ENCODE measurements around the gene UGT1A5.

The UGT1A5 gene

DNA sequence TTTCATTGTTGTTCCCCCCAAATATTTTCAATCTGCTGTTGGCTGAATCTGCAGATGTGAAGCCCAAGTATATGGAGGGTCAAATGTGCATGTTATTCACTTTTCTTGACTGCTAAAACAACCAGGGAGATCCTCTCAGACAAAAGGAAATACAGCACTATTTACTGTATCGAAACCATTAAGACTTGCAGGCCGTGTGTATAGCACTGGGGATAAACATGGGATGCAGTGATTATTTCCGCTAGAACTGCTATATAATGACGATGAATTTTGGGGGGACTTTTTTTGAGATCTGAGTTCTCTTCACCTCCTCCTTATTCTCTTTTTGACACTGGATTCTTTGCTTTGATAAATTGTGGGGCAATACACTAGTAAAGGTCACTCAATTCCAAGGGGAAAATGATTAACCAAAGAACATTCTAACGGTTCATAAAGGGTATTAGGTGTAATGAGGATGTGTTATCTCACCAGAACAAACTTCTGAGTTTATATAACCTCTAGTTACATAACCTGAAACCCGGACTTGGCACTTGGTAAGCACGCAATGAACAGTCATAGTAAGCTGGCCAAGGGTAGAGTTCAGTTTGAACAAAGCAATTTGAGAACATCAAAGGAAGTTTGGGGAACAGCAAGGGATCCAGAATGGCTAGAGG is 43.8 kb downstream of the UGT1A5 start:
- Mint-ChIP-seq H3K36me3 (ENCODE audit: low read depth) (no peaks in the 10 kb centered on the region), H3K4me3 (no peak overlapping the region), H3K27me3 (ENCODE audit: low read depth, poor library complexity) (peaks cover 16% of the 10 kb centered on the region), H3K4me1 (no peaks in the 10 kb centered on the region), H3K9me3 (peaks cover 13% of the 10 kb centered on the region), H3K27ac (no peak overlapping the region)
- TF ChIP-seq, protein P1, sequence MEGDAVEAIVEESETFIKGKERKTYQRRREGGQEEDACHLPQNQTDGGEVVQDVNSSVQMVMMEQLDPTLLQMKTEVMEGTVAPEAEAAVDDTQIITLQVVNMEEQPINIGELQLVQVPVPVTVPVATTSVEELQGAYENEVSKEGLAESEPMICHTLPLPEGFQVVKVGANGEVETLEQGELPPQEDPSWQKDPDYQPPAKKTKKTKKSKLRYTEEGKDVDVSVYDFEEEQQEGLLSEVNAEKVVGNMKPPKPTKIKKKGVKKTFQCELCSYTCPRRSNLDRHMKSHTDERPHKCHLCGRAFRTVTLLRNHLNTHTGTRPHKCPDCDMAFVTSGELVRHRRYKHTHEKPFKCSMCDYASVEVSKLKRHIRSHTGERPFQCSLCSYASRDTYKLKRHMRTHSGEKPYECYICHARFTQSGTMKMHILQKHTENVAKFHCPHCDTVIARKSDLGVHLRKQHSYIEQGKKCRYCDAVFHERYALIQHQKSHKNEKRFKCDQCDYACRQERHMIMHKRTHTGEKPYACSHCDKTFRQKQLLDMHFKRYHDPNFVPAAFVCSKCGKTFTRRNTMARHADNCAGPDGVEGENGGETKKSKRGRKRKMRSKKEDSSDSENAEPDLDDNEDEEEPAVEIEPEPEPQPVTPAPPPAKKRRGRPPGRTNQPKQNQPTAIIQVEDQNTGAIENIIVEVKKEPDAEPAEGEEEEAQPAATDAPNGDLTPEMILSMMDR (IDR thresholded peaks at IDR 0.05) = no peak
- DNase-seq = no peak

DNA sequence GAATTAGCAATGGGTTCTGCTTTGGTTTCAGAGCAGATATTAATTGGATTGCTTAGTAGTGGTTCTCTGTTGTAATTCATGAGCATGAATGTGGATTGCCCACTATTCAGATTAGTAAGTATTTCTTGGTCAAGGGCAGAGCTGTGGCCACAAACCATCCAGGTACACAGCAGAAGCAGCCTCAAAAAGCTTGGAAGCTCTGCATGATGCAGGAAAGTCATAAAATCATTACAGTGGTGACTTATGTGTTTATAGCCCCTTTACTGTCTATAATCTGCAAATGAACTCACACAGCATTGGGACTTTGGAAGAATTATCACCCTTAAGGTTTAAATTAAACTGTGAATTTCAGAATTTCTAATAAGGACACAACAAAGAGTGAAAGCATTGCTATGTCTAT is 45.4 kb downstream of the UGT1A5 start:
- H3K36me3 Mint-ChIP-seq (ENCODE audit: low read depth) = no peaks in the 10 kb centered on the region
- DNase-seq = no peak
- H3K27ac Mint-ChIP-seq = no peak overlapping the region
- TF ChIP-seq, protein P1 (IDR thresholded peaks at IDR 0.05) = no peak
- no peaks in the 10 kb centered on the region for H3K4me1 Mint-ChIP-seq
- H3K27me3 Mint-ChIP-seq (ENCODE audit: low read depth, poor library complexity) = peaks cover 16% of the 10 kb centered on the region
- H3K4me3 Mint-ChIP-seq = no peak overlapping the region
- H3K9me3 Mint-ChIP-seq = peaks cover 3% of the 10 kb centered on the region

DNA sequence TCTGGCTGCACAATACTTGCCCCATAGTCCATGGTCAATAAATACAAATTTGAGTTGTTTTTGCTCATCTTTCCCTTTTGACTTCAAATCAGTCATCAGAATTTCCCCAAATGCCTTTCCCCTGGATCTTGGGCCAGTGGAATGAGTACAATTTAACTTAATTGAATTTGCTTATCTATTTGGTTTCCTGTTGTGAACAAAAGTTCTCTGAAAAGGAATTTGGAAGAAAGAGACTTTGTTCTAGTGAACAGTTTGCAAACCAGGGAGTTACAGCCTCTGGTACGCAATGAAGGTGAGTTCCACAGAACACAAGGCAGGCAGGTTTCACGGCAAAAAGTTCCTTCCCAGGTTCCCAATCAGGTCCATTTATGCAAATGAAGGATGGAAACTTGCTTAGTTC is 46.1 kb downstream of the UGT1A5 start:
- Mint-ChIP-seq H3K9me3 (peaks cover 3% of the 10 kb centered on the region), H3K36me3 (ENCODE audit: low read depth) (no peaks in the 10 kb centered on the region)
- TF ChIP-seq, protein P1 (IDR thresholded peaks at IDR 0.05) = no peak

DNA sequence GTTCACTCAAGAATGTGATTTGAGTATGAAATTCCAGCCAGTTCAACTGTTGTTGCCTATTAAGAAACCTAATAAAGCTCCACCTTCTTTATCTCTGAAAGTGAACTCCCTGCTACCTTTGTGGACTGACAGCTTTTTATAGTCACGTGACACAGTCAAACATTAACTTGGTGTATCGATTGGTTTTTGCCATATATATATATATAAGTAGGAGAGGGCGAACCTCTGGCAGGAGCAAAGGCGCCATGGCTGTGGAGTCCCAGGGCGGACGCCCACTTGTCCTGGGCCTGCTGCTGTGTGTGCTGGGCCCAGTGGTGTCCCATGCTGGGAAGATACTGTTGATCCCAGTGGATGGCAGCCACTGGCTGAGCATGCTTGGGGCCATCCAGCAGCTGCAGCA is 47.3 kb downstream of the UGT1A5 start, which contains the start of gene UGT1A1:
TSS of gene UGT1A1 (plus strand) at position 228 of the 400 bp plus-strand sequence. CDS start at position 246, 18 bp downstream.
- no peak for DNase-seq
- no peak within 1 kb of the TSS for H3K4me3 Mint-ChIP-seq
- no peaks in the 10 kb centered on the region for H3K36me3 Mint-ChIP-seq (ENCODE audit: low read depth)
- H3K4me1 Mint-ChIP-seq = no peaks in the 10 kb centered on the region
- TF ChIP-seq, protein P1 (IDR thresholded peaks at IDR 0.05) = no peak
- peaks cover 19% of the 10 kb centered on the region for H3K27me3 Mint-ChIP-seq (ENCODE audit: low read depth, poor library complexity)
- H3K27ac Mint-ChIP-seq = no peak within 1 kb of the TSS
- H3K9me3 Mint-ChIP-seq = no peaks in the 10 kb centered on the region

More for the DNA sequence above, 46.1 kb downstream of the UGT1A5 start:
- Mint-ChIP-seq H3K4me1 (no peaks in the 10 kb centered on the region), H3K4me3 (no peak overlapping the region), H3K27ac (no peak overlapping the region), H3K27me3 (ENCODE audit: low read depth, poor library complexity) (peaks cover 17% of the 10 kb centered on the region)
- DNase-seq = no peak

DNA sequence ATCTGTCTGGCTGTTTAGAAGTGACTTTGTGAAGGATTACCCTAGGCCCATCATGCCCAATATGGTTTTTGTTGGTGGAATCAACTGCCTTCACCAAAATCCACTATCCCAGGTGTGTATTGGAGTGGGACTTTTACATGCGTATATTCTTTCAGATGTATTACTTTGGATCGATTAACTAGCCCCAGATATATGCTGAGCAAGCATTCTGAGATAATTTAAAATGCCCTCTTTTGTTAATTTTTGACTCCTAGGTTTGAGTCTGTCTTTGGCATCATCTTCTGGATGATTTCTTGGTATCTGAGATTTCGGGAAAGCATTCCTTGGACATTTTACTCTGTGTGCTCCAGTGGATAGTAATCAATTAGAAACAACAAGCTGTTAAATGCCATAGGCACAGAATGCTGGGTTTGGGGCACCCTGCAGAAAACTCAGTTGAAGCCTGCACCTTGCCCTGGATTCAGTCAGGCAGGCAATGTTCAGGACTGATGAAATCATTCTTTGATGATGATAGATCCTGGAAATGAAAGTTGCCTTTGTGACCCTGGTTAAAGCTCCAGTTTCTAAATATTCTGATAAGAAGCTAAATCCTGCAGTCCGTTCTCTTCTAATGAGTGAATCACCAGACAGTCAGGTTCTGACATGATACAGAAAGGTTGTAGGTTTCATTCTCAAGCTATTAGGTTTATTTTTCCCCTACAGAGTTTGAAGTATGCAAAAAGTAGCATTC is 48.5 kb downstream of the UGT1A5 start:
- no peak for DNase-seq
- H3K4me1 Mint-ChIP-seq = no peaks in the 10 kb centered on the region
- TF ChIP-seq, protein P1 (IDR thresholded peaks at IDR 0.05) = no peak
- peaks cover 23% of the 10 kb centered on the region for H3K27me3 Mint-ChIP-seq (ENCODE audit: low read depth, poor library complexity)
- no peak overlapping the region for H3K4me3 Mint-ChIP-seq
- no peak overlapping the region for H3K27ac Mint-ChIP-seq
- H3K9me3 Mint-ChIP-seq = no peaks in the 10 kb centered on the region
- H3K36me3 Mint-ChIP-seq (ENCODE audit: low read depth) = no peaks in the 10 kb centered on the region

All from nephron progenitor cell (in vitro differentiated cells).